CD4-positive, alpha-beta T cell (primary cell): Measurements from ENCODE around the gene SND1. TPM values are rescaled to one million over a fixed set of nuclear protein-coding genes. Genes with fewer than 3 reads are reported as not detected.

Experiments used
- ATAC-seq: fragments of 200-7000 bp; cut with Tn5 transposase; one replicate; pipeline ENCODE4 v1.10.0; 2022; ENCODE audit warnings: mild to moderate bottlenecking; ENCODE audit not compliant: poor library complexity
- CTCF ChIA-PET: fragments of 350-600 bp; sonication (Branson Sonifier 250); formaldehyde crosslinking; loops from one replicate; lab custom pipeline; 2021; ENCODE audit warnings: antibody characterized with exemption, inconsistent platforms; lab: Charles Lee
- POLR2A ChIA-PET: fragments of 350-600 bp; sonication (Branson Sonifier 250); formaldehyde crosslinking; loops from one replicate; lab custom pipeline; 2021; ENCODE audit warnings: antibody characterized with exemption, inconsistent platforms; lab: Charles Lee
- DNase-seq, 14 experiments: peaks; one replicate each; pipeline ENCODE4 v3.0.0-alpha.2; 2013 to 2020; ENCODE audit warnings: mixed read lengths in 2 of 14
- H3K27ac ChIP-seq, 2 donors: one replicate each; pipeline versions ENCODE4 v1.5.1 to v1.7.0; 2013; ENCODE audit warnings: low read length in 2 of 2, low read depth in 1 of 2, mild to moderate bottlenecking in 1 of 2
- H3K27me3 ChIP-seq, 2 experiments: 1 replicate in 1 of 2; 2 replicates in 1 of 2; pipeline versions ENCODE4 v1.6.1 to v1.7.0; 2013; ENCODE audit warnings: low read length in 2 of 2, control low read depth in 1 of 2, mild to moderate bottlenecking in 1 of 2, moderate library complexity in 1 of 2; ENCODE audit not compliant: insufficient read depth in 2 of 2, control insufficient read depth in 1 of 2
- H3K36me3 ChIP-seq: one replicate; pipeline ENCODE4 v1.6.1; 2013; ENCODE audit warnings: low read length, control low read depth; ENCODE audit not compliant: insufficient read depth
- H3K4me1 ChIP-seq: one replicate; pipeline ENCODE4 v1.6.1; 2013; ENCODE audit warnings: low read length, control low read depth; ENCODE audit not compliant: insufficient read depth
- H3K4me3 ChIP-seq: one replicate; pipeline ENCODE4 v1.5.1; 2013; ENCODE audit warnings: mild to moderate bottlenecking, low read length, moderate library complexity
- H3K9me3 ChIP-seq, 2 experiments: 1 replicate in 1 of 2; 2 replicates in 1 of 2; pipeline versions ENCODE4 v1.6.1 to v1.7.0; 2013; ENCODE audit warnings: low read length in 2 of 2, mild to moderate bottlenecking in 2 of 2, control low read depth in 1 of 2, moderate library complexity in 1 of 2; ENCODE audit not compliant: control insufficient read depth in 1 of 2, insufficient read depth in 1 of 2
- H3K27ac Mint-ChIP-seq: one replicate; pipeline ENCODE4 v1.8.0; 2020; ENCODE audit warnings: mixed read lengths
- H3K27me3 Mint-ChIP-seq: one replicate; pipeline ENCODE4 v1.8.0; 2021; ENCODE audit warnings: mixed read lengths
- H3K36me3 Mint-ChIP-seq: one replicate; pipeline ENCODE4 v1.8.0; 2021; ENCODE audit warnings: low read depth, mixed read lengths
- H3K4me1 Mint-ChIP-seq: one replicate; pipeline ENCODE4 v1.8.0; 2021; ENCODE audit warnings: low read depth, mixed read lengths
- H3K4me3 Mint-ChIP-seq: one replicate; pipeline ENCODE4 v1.8.0; 2020; ENCODE audit warnings: mild to moderate bottlenecking, mixed read lengths
- H3K9me3 Mint-ChIP-seq: one replicate; pipeline ENCODE4 v1.8.0; 2020; ENCODE audit warnings: mixed read lengths
- CTCF ChIP-seq: fragments of 200-600 bp; IDR thresholded peaks from one replicate; pipeline ENCODE4 v1.8.0; 2022; ENCODE audit warnings: antibody characterized with exemption, mild to moderate bottlenecking
- intact Hi-C, 2 experiments: fragments of 100-400 bp; cut with DNase I in 1 of 2; cut with micrococcal nuclease in 1 of 2; formaldehyde crosslinking; loops; one replicate each; pipeline versions ENCODE4 v1.15.1 to v1.9.0; 2023 to 2025; cut with DNase I, micrococcal nuclease
- total RNA-seq, 174 experiments: library from RNA in 2 of 174; stranded (reverse) in 2 of 174; gene quantifications; one replicate each; pipeline ENCODE4 v1.2.3 and lab custom pipeline; 2021 to 2026

SND1 gene
- total RNA-seq, 2 experiments from 2014 or later, result 104 to 113 TPM

DNA sequence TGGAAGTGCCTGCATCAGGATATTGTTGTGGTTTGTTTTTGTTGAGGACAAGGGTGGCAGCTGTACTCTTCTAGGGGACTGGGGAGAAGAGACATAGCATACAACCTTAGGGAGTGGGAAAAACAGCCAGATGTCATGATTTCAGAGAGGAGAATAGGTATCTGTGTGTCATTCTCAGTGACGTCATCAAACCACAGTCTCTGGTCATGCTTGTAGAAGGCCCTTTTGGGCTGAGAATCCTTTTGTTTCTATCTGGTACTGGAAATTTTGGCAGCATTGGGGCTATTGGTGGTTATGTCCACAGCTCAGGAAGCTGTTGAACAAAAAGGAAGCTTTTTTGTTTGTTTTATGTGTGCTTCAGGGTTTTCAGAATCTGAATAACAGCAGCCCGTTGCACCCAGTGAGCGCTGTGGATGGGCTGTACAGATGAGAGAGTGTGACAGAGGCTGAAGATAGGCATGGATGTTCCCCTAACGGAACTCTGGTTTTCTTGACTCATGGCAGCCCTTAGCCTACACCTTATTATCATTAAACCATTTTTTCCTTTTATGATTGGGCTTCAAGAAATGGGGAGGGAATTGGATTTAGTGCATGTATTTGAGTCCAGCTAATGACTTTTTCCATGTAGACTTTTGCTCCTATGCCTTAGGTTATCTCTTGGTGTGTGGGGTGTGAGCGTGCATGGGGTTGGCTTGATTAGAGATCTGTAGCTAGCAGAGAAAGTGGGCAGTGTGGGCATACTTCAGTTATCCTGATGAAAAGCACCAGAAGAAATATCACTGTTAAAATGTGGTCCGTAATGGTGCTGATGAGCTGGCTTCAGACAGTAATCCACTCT is 65.7 kb downstream of the SND1 start:
- H3K4me3 Mint-ChIP-seq, result no peak overlapping the region
- no peak for TF ChIP-seq CTCF
- H3K36me3 Mint-ChIP-seq, result peaks cover 88% of the 10 kb centered on the region
- Histone ChIP-seq H3K36me3 (peaks cover 57% of the 10 kb centered on the region), H3K9me3 (no peaks in the 10 kb centered on the region), H3K4me3 (no peak overlapping the region), H3K4me1 (no peaks in the 10 kb centered on the region), H3K27ac (no peak overlapping the region), H3K27me3 (no peaks in the 10 kb centered on the region)
- ChIA-PET CTCF (interaction anchor here (1.1 kb wide), 1 partner anchor 9 kb away, joined by 3 read pairs; no protein-coding TSS in a partner anchor), POLR2A (no interaction called here)
- no peaks in the 10 kb centered on the region for H3K27me3 Mint-ChIP-seq
- H3K27ac Mint-ChIP-seq, result no peak overlapping the region
- peaks cover 10% of the 10 kb centered on the region for H3K4me1 Mint-ChIP-seq
- intact Hi-C loops, result no loop called here
- ATAC-seq (no peak), DNase-seq (no peak)
- no peaks in the 10 kb centered on the region for H3K9me3 Mint-ChIP-seq

- DNase-seq, result no peak
- H3K4me3 Mint-ChIP-seq, result no peak overlapping the region
These were observed 66.3 kb downstream of the SND1 start for GRCh38 chr7:127718340-127718679.

GRCh38 chr7:127726476-127726875 is 74.5 kb downstream of the SND1 start:
- no peaks in the 10 kb centered on the region for H3K27me3 Mint-ChIP-seq
- intact Hi-C loops, result no loop called here

More at GRCh38 chr7:127718340-127718679, 66.3 kb downstream of the SND1 start:
- Mint-ChIP-seq H3K4me1 (peaks cover 10% of the 10 kb centered on the region), H3K9me3 (no peaks in the 10 kb centered on the region), H3K27me3 (no peaks in the 10 kb centered on the region), H3K36me3 (peaks cover 90% of the 10 kb centered on the region), H3K27ac (no peak overlapping the region)
- Histone ChIP-seq H3K36me3 (peaks cover 59% of the 10 kb centered on the region), H3K27ac (no peak overlapping the region), H3K9me3 (no peaks in the 10 kb centered on the region), H3K27me3 (no peaks in the 10 kb centered on the region), H3K4me1 (no peaks in the 10 kb centered on the region), H3K4me3 (no peak overlapping the region)
- no peak for ATAC-seq
- ChIA-PET CTCF (interaction anchor here (1.1 kb wide), 1 partner anchor 10 kb away, joined by 3 read pairs; no protein-coding TSS in a partner anchor), POLR2A (no interaction called here)
- intact Hi-C loops, result no loop called here
- no peak for TF ChIP-seq CTCF

More at GRCh38 chr7:127726476-127726875, 74.5 kb downstream of the SND1 start:
- H3K27ac ChIP-seq, result no peak overlapping the region
- H3K9me3 ChIP-seq, result no peaks in the 10 kb centered on the region
- ChIA-PET CTCF (no interaction called here), POLR2A (no interaction called here)
- no peak for TF ChIP-seq CTCF
- H3K36me3 Mint-ChIP-seq, result peaks cover 90% of the 10 kb centered on the region
- ATAC-seq (no peak), DNase-seq (no peak)
- H3K4me1 Mint-ChIP-seq, result no peaks in the 10 kb centered on the region
- H3K9me3 Mint-ChIP-seq, result no peaks in the 10 kb centered on the region
- H3K36me3 ChIP-seq, result peaks cover 85% of the 10 kb centered on the region
- H3K4me1 ChIP-seq, result no peaks in the 10 kb centered on the region
- H3K4me3 ChIP-seq, result no peak overlapping the region
- no peak overlapping the region for H3K27ac Mint-ChIP-seq
- no peaks in the 10 kb centered on the region for H3K27me3 ChIP-seq
- no peak overlapping the region for H3K4me3 Mint-ChIP-seq
